Left hindlimb (tissue), 1 donor: ENCODE data around the gene AQP3.
A peak's percentile ranks its signal among the peaks of the same experiment; 100 is the strongest.
"Not testable (repeated sequence)": the region's sequence is repeated elsewhere in the genome, so short reads cannot be mapped to it uniquely, and the experiment has no call there.

ENCODE experiments used
- DNase-seq: peaks from one replicate; pipeline ENCODE4 v3.0.0-alpha.2; 2018

AQP3 gene

DNA sequence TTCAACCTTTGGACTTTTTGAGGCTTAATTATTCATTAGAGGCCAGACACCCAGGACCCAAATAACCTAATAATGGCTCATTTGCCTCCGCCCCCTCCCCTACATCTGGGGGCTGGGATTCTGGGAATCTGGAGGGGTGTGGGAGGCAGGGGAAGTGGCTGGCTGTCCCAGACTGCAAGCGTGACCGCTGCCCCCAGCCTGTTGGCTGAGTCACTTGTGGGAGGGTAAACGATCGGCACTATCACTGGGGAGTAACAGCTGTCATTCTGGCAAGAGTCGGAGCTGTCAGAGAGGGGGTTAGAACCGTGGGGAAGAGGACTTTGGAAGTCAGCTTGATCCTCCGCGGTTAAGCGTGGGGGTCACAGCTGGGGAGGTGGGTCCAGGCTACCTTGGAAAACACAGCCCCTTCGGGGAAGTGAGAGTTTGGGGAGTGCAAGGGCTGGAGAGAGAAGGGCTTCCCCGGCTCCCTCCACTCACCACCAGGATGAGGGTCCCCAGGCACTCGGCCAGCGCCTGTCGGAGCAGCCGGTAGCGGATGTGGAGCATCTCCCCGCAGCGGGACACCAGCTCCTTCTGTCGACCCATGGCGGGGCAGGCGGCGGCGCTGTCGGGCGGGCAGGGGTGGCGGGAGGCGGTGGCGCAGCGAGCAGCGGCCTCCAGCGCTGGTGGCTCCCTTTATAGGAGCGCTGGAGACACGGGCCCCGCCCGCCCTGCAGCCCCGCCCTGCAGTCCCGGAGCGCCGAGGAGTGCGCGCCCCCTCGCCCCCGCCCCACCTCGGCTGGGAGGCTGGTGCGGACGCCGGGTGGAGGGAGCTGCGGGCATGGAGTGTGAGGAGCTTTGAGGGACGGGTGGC, at the start of gene AQP3:
Gene AQP3, minus strand, starts transcription at position 648 of the 853 bp plus-strand sequence. Its CDS starts 63 bp downstream, at position 585.
- DNase-seq: peak; percentile 77

GRCh38 chr9:33493819-33494218, 46.4 kb upstream of the AQP3 start:
- DNase-seq: not testable (repeated sequence)

GRCh38 chr9:33489066-33489465, 41.7 kb upstream of the AQP3 start:
- DNase-seq: no peak

GRCh38 chr9:33485312-33485711, 37.9 kb upstream of the AQP3 start:
- not testable (repeated sequence) for DNase-seq

- no peak for DNase-seq
Measured at GRCh38 chr9:33480976-33481375, 33.6 kb upstream of the AQP3 start.

GRCh38 chr9:33480106-33480505, 32.7 kb upstream of the AQP3 start:
- no peak for DNase-seq

DNA sequence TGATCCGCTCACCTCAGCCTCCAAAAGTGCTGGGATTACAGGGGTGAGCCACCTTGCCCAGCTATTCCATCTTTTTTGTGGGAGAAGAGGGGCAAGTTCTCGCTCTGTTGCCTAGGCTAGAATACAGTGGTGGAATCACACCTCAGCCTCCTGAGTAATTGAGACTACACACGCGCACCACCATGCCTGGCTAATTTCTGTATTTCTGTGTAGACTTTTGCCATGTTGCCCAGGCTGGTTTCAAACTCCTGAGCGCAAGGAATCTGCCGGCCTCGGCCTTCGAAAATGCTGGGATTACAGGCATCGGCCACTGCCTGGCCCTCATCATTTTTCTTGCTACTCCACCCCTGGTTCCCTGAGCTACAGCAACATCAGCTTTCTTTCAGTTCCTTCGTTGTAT, 29.1 kb upstream of the AQP3 start:
- DNase-seq: no peak

- no peak for DNase-seq
Measured at GRCh38 chr9:33475357-33475756, 28.0 kb upstream of the AQP3 start.

DNA sequence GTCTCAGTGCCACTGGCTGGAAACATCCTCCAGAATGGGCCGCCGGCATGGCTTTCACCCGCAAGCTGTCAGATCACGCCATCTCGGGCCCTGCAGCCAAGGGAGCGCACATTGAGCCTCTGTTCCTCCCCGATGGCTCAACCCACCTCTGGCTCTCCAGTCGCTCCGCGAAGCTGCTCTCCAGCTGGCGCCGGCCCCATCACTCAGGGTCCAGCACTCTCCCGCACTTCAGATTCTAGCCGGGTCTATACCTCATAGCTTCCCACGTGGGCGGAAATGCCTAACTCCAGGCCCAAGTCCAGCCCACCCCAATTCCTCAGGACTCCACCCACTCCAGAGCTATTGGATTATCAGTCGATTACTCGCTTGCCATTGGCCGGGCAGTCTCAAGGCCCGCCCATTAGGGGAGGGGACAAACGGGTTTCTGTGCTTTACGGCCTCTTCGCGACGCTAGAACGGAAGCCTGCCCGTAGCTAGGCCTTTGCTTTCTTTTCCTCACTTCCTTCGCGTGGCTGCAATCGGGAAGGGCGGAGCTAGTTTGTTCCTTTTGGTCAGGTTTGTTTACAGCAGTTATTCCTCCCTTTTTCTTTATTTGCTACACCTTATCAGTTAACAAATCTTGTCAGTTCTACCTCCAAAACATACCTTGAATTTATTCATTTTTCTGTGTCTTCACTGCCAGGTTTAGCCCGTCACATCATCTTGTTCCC, 26.4 kb upstream of the AQP3 start, which contains the start of gene NOL6:
Gene NOL6, minus strand, starts transcription at position 282 of the 710 bp plus-strand sequence. Its CDS starts 82 bp downstream, at position 200.
- DNase-seq: peak; percentile 99

GRCh38 chr9:33472881-33473615, 25.7 kb upstream of the AQP3 start:
- DNase-seq: no peak

DNA sequence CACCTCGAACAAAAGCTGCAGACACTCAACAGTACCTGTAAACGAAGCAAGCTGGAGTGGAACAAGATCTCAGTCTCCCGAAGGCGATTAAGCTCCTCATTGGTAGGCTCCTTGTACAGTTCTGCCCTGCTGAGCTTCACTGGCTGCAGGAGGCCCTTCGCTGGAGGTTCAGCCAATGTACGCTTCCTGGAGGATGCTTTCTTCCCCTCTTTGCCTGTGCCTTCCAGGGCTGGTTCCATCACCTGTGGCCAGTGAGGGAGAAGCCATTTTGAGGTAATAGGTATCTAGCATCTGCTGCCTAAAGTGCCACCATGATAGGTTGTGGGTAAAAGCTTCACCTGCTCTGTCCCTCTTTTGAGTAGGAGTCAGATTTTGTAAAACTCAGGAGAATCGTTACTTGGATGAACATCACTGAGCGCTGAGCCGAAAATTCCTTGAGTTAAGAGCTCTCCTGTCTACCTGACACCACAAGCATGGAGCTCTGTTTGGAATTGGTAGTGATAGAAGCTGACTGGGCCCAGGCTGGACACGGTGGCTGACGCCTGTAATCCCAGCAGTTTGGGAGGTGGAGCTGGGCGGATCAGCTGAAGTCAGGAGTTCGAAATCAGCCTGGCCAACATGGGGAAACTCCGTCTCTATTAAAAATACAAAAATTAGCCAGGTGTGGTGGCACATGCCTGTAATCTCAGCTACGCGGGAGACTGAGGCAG, 24.9 kb upstream of the AQP3 start:
- DNase-seq: no peak

GRCh38 chr9:33471361-33471760, 24.0 kb upstream of the AQP3 start:
- DNase-seq: no peak

DNA sequence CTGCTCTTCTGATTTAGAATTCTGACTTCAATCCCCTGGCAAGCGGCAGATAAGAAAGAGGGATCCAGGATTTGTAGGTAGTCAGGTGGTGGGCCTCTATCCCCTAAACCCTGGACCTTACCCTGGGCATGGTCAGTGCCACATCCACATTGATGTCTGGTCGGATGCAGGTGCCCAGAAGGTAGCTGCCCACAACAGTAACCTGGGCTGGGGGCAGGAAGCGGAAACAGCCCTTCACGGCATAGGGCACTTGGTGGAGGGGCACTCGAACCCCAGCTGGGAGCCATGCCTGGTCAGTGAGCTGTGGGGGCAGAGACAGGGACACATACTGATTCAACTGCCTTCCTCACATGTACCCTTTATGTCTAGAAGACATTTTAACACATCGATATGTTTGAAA, 22.5 kb upstream of the AQP3 start:
- no peak for DNase-seq

DNA sequence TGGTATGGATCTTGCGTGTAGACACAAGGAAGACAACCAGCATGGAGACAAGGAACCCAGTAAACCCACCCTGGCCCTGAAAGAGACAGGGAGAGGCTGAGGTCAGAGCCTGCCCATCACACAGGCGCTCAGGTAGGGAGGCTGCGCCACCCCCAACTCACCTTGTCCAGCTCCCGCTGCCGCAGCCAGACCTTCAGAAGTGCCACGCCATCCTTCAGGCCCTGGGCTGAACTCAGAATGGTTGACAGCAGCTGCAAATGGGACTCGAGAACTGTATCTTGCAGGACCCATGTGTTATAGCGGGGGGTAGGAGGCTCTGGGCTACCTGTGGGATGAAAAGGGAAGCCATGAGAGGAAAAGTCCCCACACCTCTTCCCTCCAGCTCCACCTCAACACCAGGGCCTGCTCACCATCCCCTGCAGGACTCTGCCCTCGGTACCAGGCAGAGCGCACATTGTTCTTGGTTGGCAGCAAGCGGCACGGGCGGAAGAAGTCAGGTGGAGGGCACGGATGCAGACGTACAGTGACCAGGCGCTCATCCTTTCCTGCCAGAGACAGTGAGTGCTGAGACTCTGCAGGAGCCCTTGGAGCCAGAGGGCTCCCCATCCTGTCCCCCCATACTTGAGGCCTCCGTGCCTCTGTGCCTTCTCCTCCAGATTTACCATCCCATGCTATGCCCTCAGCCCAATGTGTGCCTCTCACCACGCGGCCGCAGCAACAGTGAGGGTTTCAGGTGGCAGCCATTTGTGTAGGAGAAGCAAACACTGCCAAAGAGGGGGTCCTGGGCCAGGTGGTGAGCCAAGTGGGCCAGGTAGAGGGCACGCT, 21.6 kb upstream of the AQP3 start:
- no peak for DNase-seq

DNA sequence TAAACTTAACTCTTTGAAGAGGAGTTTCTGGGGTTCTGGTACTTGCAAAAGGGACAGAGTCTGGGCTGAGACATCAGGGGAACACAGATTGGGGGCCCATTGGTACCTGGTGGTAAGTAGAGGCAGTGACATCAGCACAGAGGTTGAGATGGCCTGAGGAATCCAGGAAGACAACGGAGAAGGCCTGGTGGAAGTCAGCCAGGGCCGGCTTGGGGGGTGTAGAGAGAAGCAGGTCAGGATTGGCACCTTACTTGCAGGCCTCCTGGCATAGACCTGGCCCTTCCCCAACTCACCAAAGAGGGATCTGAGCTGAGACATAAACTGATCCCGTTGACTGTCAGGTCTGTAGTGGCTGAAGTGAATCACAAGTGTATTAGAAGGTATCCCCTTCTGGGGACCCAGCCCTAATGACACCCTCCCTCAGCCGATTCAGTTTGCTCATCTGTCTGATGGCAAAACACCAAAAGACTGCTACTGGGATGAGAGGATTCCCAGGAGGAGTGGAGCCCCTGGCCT, 20.9 kb upstream of the AQP3 start:
- DNase-seq: no peak

DNA sequence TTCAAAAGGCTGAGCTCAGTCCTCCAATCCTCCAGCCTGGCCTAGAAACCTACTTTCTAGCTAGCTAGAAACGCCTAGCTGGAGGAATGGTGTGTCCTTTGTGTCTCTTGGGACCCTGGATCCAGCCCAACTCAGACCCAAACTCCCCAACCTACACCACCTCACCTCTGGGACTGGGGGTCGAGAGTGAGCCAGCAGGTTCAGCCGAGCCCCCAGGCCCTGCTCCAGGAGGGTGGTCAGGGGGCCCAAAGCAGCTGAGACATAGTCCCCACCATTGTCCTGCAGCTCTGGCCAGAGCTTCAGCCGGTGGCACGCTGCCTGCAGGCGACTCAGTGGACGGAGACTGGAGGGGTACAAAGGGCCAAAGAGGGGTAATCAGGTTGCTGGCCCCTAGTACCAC, 20.1 kb upstream of the AQP3 start:
- DNase-seq: no peak

DNA sequence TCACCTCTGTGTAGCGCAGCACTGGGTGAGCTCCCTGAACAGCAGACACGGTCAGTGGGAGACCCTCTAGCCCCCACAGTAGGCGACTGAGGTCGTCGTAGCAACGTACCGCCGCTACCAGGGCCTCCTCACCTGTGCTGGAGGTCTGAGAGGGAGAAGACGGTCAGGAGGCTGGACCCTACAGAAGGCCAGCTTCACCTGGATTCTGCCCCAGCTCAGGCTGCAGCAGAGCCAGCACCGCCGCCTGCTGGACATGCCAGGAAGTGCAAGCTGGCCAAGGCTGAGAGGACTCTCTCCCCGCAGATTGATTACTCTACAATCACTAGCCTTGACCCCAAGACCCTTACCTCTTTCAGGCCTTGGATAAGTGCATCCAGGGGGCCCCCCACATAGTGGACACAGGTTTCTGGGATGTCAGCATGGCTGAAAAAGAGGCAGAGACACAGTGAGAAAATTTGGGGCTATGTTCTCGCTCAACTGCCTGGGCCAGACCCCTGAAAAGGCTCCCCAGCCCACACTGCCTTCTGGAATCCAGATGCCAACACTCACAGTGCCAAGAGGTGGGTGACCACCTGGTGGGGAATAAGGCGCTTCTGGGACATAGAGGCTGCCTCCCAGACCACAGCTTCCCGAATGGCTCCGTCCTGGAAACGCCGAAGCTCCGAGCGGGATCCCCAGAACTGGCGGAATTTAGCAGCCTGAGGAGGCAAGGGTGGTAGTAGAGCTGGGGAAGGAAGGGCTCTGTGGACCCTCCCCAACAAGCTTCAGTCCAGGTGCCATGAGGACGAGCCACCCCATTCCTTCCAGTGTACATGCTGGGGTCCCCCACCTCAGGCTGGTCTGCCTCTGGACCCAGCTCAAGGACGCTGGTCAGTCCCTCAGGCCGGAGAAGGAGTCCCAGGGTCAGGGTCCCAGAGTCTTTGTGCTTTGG, 19.4 kb upstream of the AQP3 start:
- peak; percentile 59 for DNase-seq

- DNase-seq: no peak
Measured at GRCh38 chr9:33465596-33466564, 18.5 kb upstream of the AQP3 start.

DNA sequence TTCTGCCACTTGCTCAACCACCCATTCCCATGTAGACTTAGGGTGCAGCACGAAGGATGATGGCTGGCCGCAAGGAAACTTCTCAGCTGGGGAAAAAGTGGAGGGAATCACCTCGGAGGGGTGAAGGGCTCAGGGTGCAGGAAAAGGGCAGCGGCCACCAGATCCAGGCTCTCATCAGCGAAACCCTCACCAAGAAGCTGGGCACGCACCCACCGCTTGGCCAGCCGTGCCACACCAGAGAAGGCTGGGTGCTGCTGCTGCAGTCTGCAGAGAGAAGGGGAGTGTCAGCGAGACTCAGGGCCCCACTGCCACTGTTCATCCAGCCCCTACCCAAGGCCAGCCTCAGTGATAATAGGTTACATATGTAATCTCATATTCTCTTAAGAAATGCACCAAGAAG, 17.7 kb upstream of the AQP3 start:
- no peak for DNase-seq
